Loucy (cell line): ENCODE data around the gene UCMA.

Source experiments
- H2AFZ ChIP-seq: fragments of 200-600 bp; sonication (generic); 2 replicates; pipeline ENCODE4 v1.6.0; 2016; ENCODE audit warnings: antibody characterized with exemption, mild to moderate bottlenecking, low read length, moderate library complexity
- H3F3A ChIP-seq: fragments of 200-600 bp; 2 replicates; pipeline ENCODE4 v1.6.0; 2016; ENCODE audit warnings: antibody characterized with exemption, low read depth, mild to moderate bottlenecking
- H3K27me3 ChIP-seq: fragments of 200-600 bp; sonication (generic); 2 replicates; pipeline ENCODE4 v1.6.1; 2014; ENCODE audit warnings: low read length, mild to moderate bottlenecking; ENCODE audit not compliant: insufficient read depth, poor library complexity, severe bottlenecking
- H3K36me3 ChIP-seq: fragments of 200-600 bp; sonication (generic); 2 replicates; pipeline ENCODE4 v1.6.1; 2016; ENCODE audit warnings: low read length; ENCODE audit not compliant: insufficient read depth
- H3K4me1 ChIP-seq: fragments of 200-600 bp; sonication (generic); 2 replicates; pipeline ENCODE4 v1.5.1; 2014; ENCODE audit warnings: low read length, mild to moderate bottlenecking; ENCODE audit not compliant: insufficient read depth, poor library complexity, severe bottlenecking
- H3K4me2 ChIP-seq: fragments of 200-600 bp; sonication (generic); 2 replicates; pipeline ENCODE4 v1.6.0; 2014; ENCODE audit warnings: antibody characterized with exemption, low read length, low read depth, mild to moderate bottlenecking; ENCODE audit not compliant: poor library complexity, severe bottlenecking
- H3K4me3 ChIP-seq: fragments of 200-600 bp; sonication (generic); 2 replicates; pipeline ENCODE4 v1.5.1; 2014; ENCODE audit warnings: low read length, mild to moderate bottlenecking, mixed read lengths; ENCODE audit not compliant: poor library complexity, severe bottlenecking
- H3K79me2 ChIP-seq: fragments of 200-600 bp; sonication (generic); 2 replicates; pipeline ENCODE4 v1.6.1; 2014; ENCODE audit warnings: low read length; ENCODE audit not compliant: insufficient read depth
- H3K9ac ChIP-seq: fragments of 200-600 bp; sonication (generic); 2 replicates; pipeline ENCODE4 v1.6.0; 2014; ENCODE audit warnings: mild to moderate bottlenecking, low read depth, low read length, moderate library complexity; ENCODE audit not compliant: poor library complexity, severe bottlenecking
- H3K9me2 ChIP-seq: fragments of 200-600 bp; sonication (generic); replicated peaks from 2 replicates; pipeline ENCODE4 v1.6.1; 2016; ENCODE audit warnings: low read depth, low read length, mixed read lengths
- H3K9me3 ChIP-seq: fragments of 200-600 bp; sonication (generic); 2 replicates; pipeline ENCODE4 v1.6.1; 2014; ENCODE audit warnings: mild to moderate bottlenecking, antibody characterized with exemption, low read length, low read depth; ENCODE audit not compliant: insufficient read depth
- H4K20me1 ChIP-seq: fragments of 200-600 bp; sonication (generic); 2 replicates; pipeline ENCODE4 v1.6.0; 2014; ENCODE audit warnings: antibody characterized with exemption, low read length, mild to moderate bottlenecking; ENCODE audit not compliant: insufficient read depth, poor library complexity, severe bottlenecking
- CTCF ChIP-seq: fragments of 200-600 bp; sonication (generic); conservative IDR thresholded peaks from 2 replicates; pipeline ENCODE4 v1.5.1; 2014; ENCODE audit warnings: mild to moderate bottlenecking, antibody characterized with exemption, low read length
- EZH2phosphoT487 ChIP-seq: fragments of 200-600 bp; IDR thresholded peaks from 2 replicates; pipeline ENCODE4 v1.6.1; 2018; ENCODE audit warnings: antibody characterized with exemption, mild to moderate bottlenecking, moderate library complexity, borderline replicate concordance

The UCMA gene

GRCh38 chr10:13231190-13231589, 3.0 kb downstream of the UCMA start:
- H3K79me2 ChIP-seq: no peaks in the 10 kb centered on the region
- no peaks in the 10 kb centered on the region for H4K20me1 ChIP-seq
- no peaks in the 10 kb centered on the region for H3K36me3 ChIP-seq
- no peak overlapping the region for H3K4me3 ChIP-seq
- no peak overlapping the region; the same call in 1 of the 2 replicates for H2AFZ ChIP-seq
- H3K27me3 ChIP-seq: no peaks in the 10 kb centered on the region
- TF ChIP-seq EZH2phosphoT487 (no peak), CTCF (no peak)
- no peaks in the 10 kb centered on the region for H3K9me2 ChIP-seq
- H3K9ac ChIP-seq: no peak overlapping the region
- H3K4me1 ChIP-seq: no peaks in the 10 kb centered on the region
- no peaks in the 10 kb centered on the region for H3F3A ChIP-seq
- H3K9me3 ChIP-seq: no peaks in the 10 kb centered on the region
- no peak overlapping the region for H3K4me2 ChIP-seq

GRCh38 chr10:13227031-13227430, 7.1 kb downstream of the UCMA start:
- Histone ChIP-seq H3K9me3 (no peaks in the 10 kb centered on the region), H4K20me1 (no peaks in the 10 kb centered on the region), H3K4me1 (no peaks in the 10 kb centered on the region), H3K9me2 (no peaks in the 10 kb centered on the region), H3K4me3 (no peak overlapping the region), H3K9ac (no peak overlapping the region), H2AFZ (no peak overlapping the region), H3K4me2 (no peak overlapping the region), H3K79me2 (no peaks in the 10 kb centered on the region), H3K27me3 (no peaks in the 10 kb centered on the region), H3F3A (no peaks in the 10 kb centered on the region), H3K36me3 (no peaks in the 10 kb centered on the region)
- TF ChIP-seq CTCF (no peak), EZH2phosphoT487 (no peak)

- Histone ChIP-seq H2AFZ (no peak overlapping the region), H3K9me2 (no peaks in the 10 kb centered on the region), H3K79me2 (no peaks in the 10 kb centered on the region), H3K9ac (no peak overlapping the region), H3K4me2 (no peak overlapping the region), H3K36me3 (no peaks in the 10 kb centered on the region), H4K20me1 (no peaks in the 10 kb centered on the region), H3K27me3 (no peaks in the 10 kb centered on the region), H3K4me1 (no peaks in the 10 kb centered on the region), H3F3A (no peaks in the 10 kb centered on the region), H3K4me3 (no peak overlapping the region), H3K9me3 (no peaks in the 10 kb centered on the region)
- TF ChIP-seq EZH2phosphoT487: no peak
- no peak for TF ChIP-seq CTCF
These were observed 8.6 kb downstream of the UCMA start for GRCh38 chr10:13225601-13226000.
